SKM-1 (cell line): ENCODE results near the gene SRD5A1.

Experiments used
- DNase-seq: peaks from one replicate; lab custom pipeline; 2025; ENCODE audit not compliant: unreplicated experiment; lab: John Stamatoyannopoulos, UW

Gene SRD5A1

GRCh38 chr5:6711409-6712141 lies 78.3 kb downstream of the SRD5A1 start:
- no peak for DNase-seq

GRCh38 chr5:6712142-6712576 lies 78.9 kb downstream of the SRD5A1 start:
- no peak for DNase-seq

GRCh38 chr5:6712577-6713273 lies 79.5 kb downstream of the SRD5A1 start:
- DNase-seq: peak; percentile 73

- peak; percentile 85 for DNase-seq
Measured at GRCh38 chr5:6713274-6714225, 80.3 kb downstream of the SRD5A1 start, which contains the start of gene TENT4A. Gene TENT4A, plus strand, starts transcription at chr5:6713432. Its CDS starts 552 bp downstream, at chr5:6713984.

GRCh38 chr5:6714226-6715041 lies 81.2 kb downstream of the SRD5A1 start:
- no peak for DNase-seq

- no peak for DNase-seq
Measured at GRCh38 chr5:6715271-6715670, 82.0 kb downstream of the SRD5A1 start.

GRCh38 chr5:6715758-6716628 lies 82.8 kb downstream of the SRD5A1 start:
- no peak for DNase-seq

GRCh38 chr5:6716629-6717149 lies 83.4 kb downstream of the SRD5A1 start:
- no peak for DNase-seq

GRCh38 chr5:6717247-6717646 lies 84.0 kb downstream of the SRD5A1 start:
- no peak for DNase-seq

GRCh38 chr5:6717687-6718086 lies 84.4 kb downstream of the SRD5A1 start:
- no peak for DNase-seq

GRCh38 chr5:6718161-6718681 lies 85.0 kb downstream of the SRD5A1 start:
- no peak for DNase-seq

- no peak for DNase-seq
Measured at GRCh38 chr5:6718718-6719117, 85.5 kb downstream of the SRD5A1 start.

- DNase-seq: no peak
Measured at GRCh38 chr5:6719417-6719816, 86.2 kb downstream of the SRD5A1 start.

- DNase-seq: no peak
Measured at GRCh38 chr5:6719896-6720560, 86.8 kb downstream of the SRD5A1 start.

- DNase-seq: no peak
Measured at GRCh38 chr5:6720561-6720921, 87.3 kb downstream of the SRD5A1 start.

- DNase-seq: no peak
Measured at GRCh38 chr5:6721442-6721841, 88.2 kb downstream of the SRD5A1 start.

GRCh38 chr5:6722015-6722414 lies 88.8 kb downstream of the SRD5A1 start:
- DNase-seq: no peak

GRCh38 chr5:6723122-6723815 lies 90.0 kb downstream of the SRD5A1 start:
- no peak for DNase-seq
